Measurements from ENCODE around the gene RCCD1.

The RCCD1 gene

DNA sequence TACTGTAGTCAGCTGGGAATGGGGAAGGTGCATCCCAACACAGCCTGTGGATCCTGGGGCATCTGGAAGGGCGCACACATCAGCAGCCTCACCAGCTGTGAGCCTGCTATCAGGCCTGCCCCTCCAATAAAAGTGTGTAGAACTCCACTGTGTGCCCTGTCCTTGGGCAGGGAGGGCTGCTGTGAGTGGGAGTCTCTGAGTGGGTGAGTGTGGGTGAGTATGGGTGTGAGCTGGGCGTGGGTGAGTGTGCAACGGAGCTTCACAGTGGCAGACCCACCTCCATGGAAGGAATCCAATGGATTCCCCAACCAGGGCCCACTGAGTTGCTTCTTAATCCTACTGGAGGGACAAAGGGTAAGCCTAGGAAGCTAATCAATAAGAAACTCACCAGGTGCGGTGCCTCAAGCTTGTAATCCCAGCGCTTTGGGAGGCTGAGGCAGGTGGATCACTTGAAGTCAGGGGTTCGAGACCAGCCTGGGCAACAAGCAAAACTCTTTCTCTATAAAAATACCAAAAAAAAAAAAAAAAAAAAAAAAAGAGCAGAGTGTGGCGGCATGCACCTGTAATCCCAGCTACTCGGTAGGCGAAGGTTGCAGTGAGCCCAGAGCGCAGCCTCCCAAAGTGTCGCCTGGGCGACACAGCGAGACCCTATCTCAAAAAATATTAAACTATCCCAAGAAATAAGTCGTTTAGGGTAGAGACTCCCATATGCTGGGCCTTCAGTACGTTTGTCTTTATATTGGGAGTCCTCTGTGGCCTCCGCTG lies 555 bp upstream of the RCCD1 start:
- CTCF ChIA-PET, result interaction anchor here (0.7 to 8.4 kb wide), 4 partner anchors 20 to 318 kb away, joined by 3 to 77 read pairs (median 6); partner anchors contain the start of genes HDDC3 and UNC45A
- DNase-seq (ENCODE audit: extremely low spot score), result no peak
- POLR2A ChIA-PET, result interaction anchor here (0.6 to 6.2 kb wide), 18 partner anchors 8 to 1995 kb away, joined by 3 to 60 read pairs (median 4); partner anchors contain the start of genes HDDC3, MAN2A2, UNC45A and VPS33B
- no peak for TF ChIP-seq FOXA1 (IDR thresholded peaks at IDR 0.05)
- no peak for TF ChIP-seq NFRKB (IDR thresholded peaks at IDR 0.05)
- no peak for TF ChIP-seq ZNF384 (IDR thresholded peaks at IDR 0.05)
- TF ChIP-seq ELF4 (IDR thresholded peaks at IDR 0.05), result no peak
- TF ChIP-seq PKNOX1 (IDR thresholded peaks at IDR 0.05), result no peak
- TF ChIP-seq CTBP1 (IDR thresholded peaks at IDR 0.05; ENCODE audit: borderline replicate concordance), result no peak
- TF ChIP-seq BHLHE40 (IDR thresholded peaks at IDR 0.05; ENCODE audit: borderline replicate concordance), result no peak
- TF ChIP-seq L3MBTL2 (conservative IDR thresholded peaks at IDR 0.05), result no peak
- no peak for TF ChIP-seq FOXM1 (IDR thresholded peaks at IDR 0.05; ENCODE audit: borderline replicate concordance)
- TF ChIP-seq FOXK2 (IDR thresholded peaks at IDR 0.05), result no peak
- TF ChIP-seq LEF1 (IDR thresholded peaks at IDR 0.05; ENCODE audit: borderline replicate concordance), result no peak
- no peak for TF ChIP-seq SP1 (IDR thresholded peaks at IDR 0.05)
- TF ChIP-seq SUZ12 (IDR thresholded peaks at IDR 0.05), result no peak
- TF ChIP-seq ARNT (IDR thresholded peaks at IDR 0.05), result no peak
- no peak for TF ChIP-seq TARDBP (IDR thresholded peaks at IDR 0.05)

DNA sequence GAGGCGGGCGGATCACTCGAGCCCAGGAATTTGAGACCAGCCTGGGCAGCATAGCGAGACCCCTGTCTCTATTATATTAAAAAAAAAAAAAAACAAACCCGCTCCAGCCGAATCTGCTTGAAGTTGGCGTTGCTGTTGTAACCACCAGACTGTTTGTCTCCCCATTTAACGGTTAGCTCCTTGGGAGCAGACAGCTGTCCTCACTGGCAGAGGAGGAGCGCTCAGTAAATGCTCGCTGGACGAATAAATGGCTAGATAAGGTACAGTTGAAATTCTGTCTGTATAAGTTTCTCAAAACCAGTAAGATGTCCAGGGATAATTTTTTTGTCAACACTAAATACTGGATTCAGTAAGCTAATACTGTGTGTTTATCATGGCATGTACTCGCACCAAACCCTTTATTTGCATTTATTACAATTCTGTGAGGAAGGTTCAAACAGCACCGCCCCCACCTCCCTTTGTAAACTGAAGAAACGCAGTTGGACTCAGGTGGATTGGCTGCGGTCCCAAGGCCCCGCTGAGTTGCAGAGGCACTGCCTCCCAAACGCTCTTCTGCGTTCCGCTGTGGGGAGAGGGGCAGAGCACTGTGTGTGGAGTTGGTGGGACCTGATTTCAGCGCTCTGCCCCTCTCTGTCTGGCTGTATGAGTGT lies 1.1 kb downstream of the RCCD1 start:
- CTCF ChIA-PET, result interaction anchor here (0.6 to 8.4 kb wide), 14 partner anchors 11 to 316 kb away, joined by 3 to 77 read pairs (median 5); partner anchors contain the start of genes HDDC3 and UNC45A
- POLR2A ChIA-PET, result interaction anchor here (0.7 to 6.2 kb wide), 6 partner anchors 10 to 67 kb away, joined by 3 to 60 read pairs (median 6); partner anchors contain the start of genes HDDC3, PRC1, UNC45A and VPS33B
- no peak for DNase-seq (ENCODE audit: extremely low spot score)
- TF ChIP-seq ELF4 (IDR thresholded peaks at IDR 0.05) (no peak), LEF1 (IDR thresholded peaks at IDR 0.05; ENCODE audit: borderline replicate concordance) (no peak), L3MBTL2 (conservative IDR thresholded peaks at IDR 0.05) (no peak), CTBP1 (IDR thresholded peaks at IDR 0.05; ENCODE audit: borderline replicate concordance) (no peak), TARDBP (IDR thresholded peaks at IDR 0.05) (no peak), FOXK2 (IDR thresholded peaks at IDR 0.05) (no peak)

DNA sequence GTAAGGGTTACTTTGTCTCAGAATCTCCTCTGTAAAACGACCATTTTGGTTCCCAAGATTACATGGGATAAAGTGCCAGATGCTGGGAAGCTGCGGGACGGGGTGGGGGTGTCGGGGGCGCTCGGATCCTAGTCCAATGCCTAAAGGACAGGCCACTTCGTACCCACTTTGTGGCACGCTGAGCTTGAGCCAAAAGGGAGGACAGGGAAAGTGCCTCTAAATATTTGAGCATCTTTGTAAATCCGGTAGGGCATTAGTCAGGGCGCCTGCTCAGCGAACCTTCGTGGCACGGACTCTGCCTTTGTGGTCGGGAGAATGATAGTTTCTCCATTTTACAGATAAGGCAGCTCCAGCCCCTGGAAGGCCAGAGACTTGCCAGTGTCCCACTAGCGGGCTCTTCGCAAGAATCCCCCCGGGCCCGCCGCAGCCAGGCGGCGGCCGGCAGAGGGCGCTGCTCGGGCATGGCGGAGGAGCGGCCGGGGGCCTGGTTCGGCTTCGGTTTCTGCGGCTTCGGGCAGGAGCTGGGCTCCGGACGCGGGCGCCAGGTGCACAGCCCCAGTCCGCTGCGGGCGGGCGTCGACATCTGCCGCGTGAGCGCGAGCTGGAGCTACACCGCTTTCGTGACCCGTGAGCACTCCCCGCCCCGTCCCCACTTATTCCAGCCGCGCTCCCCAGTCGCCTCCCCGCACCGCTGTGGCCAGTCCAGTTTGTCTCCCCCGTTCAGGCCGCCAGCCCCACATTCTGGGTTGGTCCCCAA lies 1.8 kb downstream of the RCCD1 start:
- no peak for DNase-seq (ENCODE audit: extremely low spot score)
- TF ChIP-seq LEF1 (IDR thresholded peaks at IDR 0.05; ENCODE audit: borderline replicate concordance) (no peak), L3MBTL2 (conservative IDR thresholded peaks at IDR 0.05) (no peak), FOXK2 (IDR thresholded peaks at IDR 0.05) (no peak), TARDBP (IDR thresholded peaks at IDR 0.05) (no peak), NFRKB (IDR thresholded peaks at IDR 0.05) (no peak), ZNF384 (IDR thresholded peaks at IDR 0.05) (no peak), FOXM1 (IDR thresholded peaks at IDR 0.05; ENCODE audit: borderline replicate concordance) (no peak), PKNOX1 (IDR thresholded peaks at IDR 0.05) (no peak), CTBP1 (IDR thresholded peaks at IDR 0.05; ENCODE audit: borderline replicate concordance) (no peak), SP1 (IDR thresholded peaks at IDR 0.05) (no peak), HDGF (IDR thresholded peaks at IDR 0.05; ENCODE audit: borderline replicate concordance) (no peak), ELF4 (IDR thresholded peaks at IDR 0.05) (no peak), FOXA1 (IDR thresholded peaks at IDR 0.05) (no peak), BHLHE40 (IDR thresholded peaks at IDR 0.05; ENCODE audit: borderline replicate concordance) (no peak), SUZ12 (IDR thresholded peaks at IDR 0.05) (no peak), ARNT (IDR thresholded peaks at IDR 0.05) (no peak)
- ChIA-PET POLR2A (interaction anchor here (0.7 to 6.2 kb wide), 5 partner anchors 10 to 38 kb away, joined by 3 to 60 read pairs (median 5); partner anchors contain the start of genes HDDC3, PRC1 and UNC45A), CTCF (interaction anchor here (0.6 to 8.4 kb wide), 19 partner anchors 10 to 1760 kb away, joined by 3 to 77 read pairs (median 4); partner anchors contain the start of genes HDDC3, UNC45A and VPS33B)

DNA sequence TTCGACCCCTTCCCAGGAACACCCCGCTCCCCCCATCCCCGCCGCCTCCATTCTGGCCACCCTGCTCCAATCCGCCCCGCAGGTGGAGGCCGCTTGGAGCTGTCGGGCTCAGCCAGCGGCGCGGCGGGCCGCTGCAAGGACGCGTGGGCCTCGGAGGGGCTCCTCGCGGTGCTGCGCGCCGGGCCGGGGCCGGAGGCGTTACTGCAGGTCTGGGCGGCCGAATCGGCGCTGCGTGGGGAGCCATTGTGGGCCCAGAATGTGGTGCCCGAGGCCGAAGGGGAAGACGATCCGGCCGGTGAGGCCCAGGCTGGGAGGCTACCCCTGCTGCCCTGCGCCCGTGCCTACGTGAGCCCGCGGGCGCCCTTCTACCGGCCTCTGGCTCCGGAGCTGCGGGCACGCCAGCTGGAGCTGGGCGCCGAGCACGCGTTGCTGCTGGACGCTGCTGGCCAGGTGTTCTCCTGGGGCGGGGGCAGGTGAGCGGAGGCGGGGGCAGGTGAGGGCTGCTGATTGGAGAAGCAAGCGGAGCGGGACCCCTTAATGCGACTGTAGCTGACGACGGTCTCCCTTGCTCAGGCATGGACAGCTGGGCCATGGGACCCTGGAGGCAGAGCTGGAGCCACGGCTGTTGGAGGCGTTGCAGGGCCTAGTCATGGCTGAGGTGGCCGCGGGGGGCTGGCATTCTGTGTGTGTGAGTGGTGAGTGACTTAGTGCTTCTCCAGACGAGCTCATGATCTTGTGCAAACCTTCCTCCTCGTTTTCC lies 2.5 kb downstream of the RCCD1 start:
- no peak for DNase-seq (ENCODE audit: extremely low spot score)
- TF ChIP-seq ARNT (IDR thresholded peaks at IDR 0.05), result no peak
- no peak for TF ChIP-seq FOXA1 (IDR thresholded peaks at IDR 0.05)
- no peak for TF ChIP-seq ELF4 (IDR thresholded peaks at IDR 0.05)
- TF ChIP-seq TARDBP (IDR thresholded peaks at IDR 0.05), result no peak
- no peak for TF ChIP-seq SP1 (IDR thresholded peaks at IDR 0.05)
- TF ChIP-seq L3MBTL2 (conservative IDR thresholded peaks at IDR 0.05), result no peak
- TF ChIP-seq FOXK2 (IDR thresholded peaks at IDR 0.05), result no peak
- no peak for TF ChIP-seq SUZ12 (IDR thresholded peaks at IDR 0.05)
- no peak for TF ChIP-seq ZNF384 (IDR thresholded peaks at IDR 0.05)
- TF ChIP-seq FOXM1 (IDR thresholded peaks at IDR 0.05; ENCODE audit: borderline replicate concordance), result no peak
- no peak for TF ChIP-seq CTBP1 (IDR thresholded peaks at IDR 0.05; ENCODE audit: borderline replicate concordance)
- TF ChIP-seq LEF1 (IDR thresholded peaks at IDR 0.05; ENCODE audit: borderline replicate concordance), result no peak
- TF ChIP-seq HDGF (IDR thresholded peaks at IDR 0.05; ENCODE audit: borderline replicate concordance), result no peak
- TF ChIP-seq PKNOX1 (IDR thresholded peaks at IDR 0.05), result no peak
- no peak for TF ChIP-seq BHLHE40 (IDR thresholded peaks at IDR 0.05; ENCODE audit: borderline replicate concordance)
- POLR2A ChIA-PET, result interaction anchor here (0.9 to 6.2 kb wide), 4 partner anchors 22 to 64 kb away, joined by 3 to 60 read pairs (median 9); partner anchors contain the start of genes HDDC3 and UNC45A
- CTCF ChIA-PET, result interaction anchor here (0.6 to 8.4 kb wide), 17 partner anchors 9 to 1761 kb away, joined by 3 to 77 read pairs (median 5); partner anchors contain the start of genes HDDC3, UNC45A and VPS33B

Measured in HEK293T (cell line).